CD4-positive, alpha-beta T cell treated with Interleukin-21 for 1 hour (primary cell): Measurements from ENCODE around the gene FAM181A.

Experiments used
- DNase-seq: peaks from one replicate; pipeline ENCODE4 v3.0.0-alpha.2; 2020

FAM181A gene

GRCh38 chr14:93905623-93906022 is 21.5 kb upstream of the FAM181A start:
- DNase-seq = no peak

GRCh38 chr14:93906341-93907329 is 20.5 kb upstream of the FAM181A start:
- peak; percentile 57 for DNase-seq

GRCh38 chr14:93909429-93910128 is 17.6 kb upstream of the FAM181A start:
- DNase-seq = no peak

- no peak for DNase-seq
Observed at GRCh38 chr14:93911975-93912615, 15.0 kb upstream of the FAM181A start.

- DNase-seq = no peak
Observed at GRCh38 chr14:93912782-93913181, 14.4 kb upstream of the FAM181A start.

GRCh38 chr14:93914278-93914677 is 12.9 kb upstream of the FAM181A start:
- DNase-seq = no peak

GRCh38 chr14:93915070-93915705 is 12.0 kb upstream of the FAM181A start:
- no peak for DNase-seq

GRCh38 chr14:93915800-93916199 is 11.3 kb upstream of the FAM181A start:
- DNase-seq = no peak

- DNase-seq = no peak
Observed at GRCh38 chr14:93916498-93916897, 10.6 kb upstream of the FAM181A start.

GRCh38 chr14:93917141-93917540 is 10.0 kb upstream of the FAM181A start:
- no peak for DNase-seq

GRCh38 chr14:93921001-93921806 is 5.9 kb upstream of the FAM181A start:
- no peak for DNase-seq

GRCh38 chr14:93923626-93924025 is 3.5 kb upstream of the FAM181A start:
- DNase-seq = no peak

- no peak for DNase-seq
Observed at GRCh38 chr14:93924592-93925355, 2.4 kb upstream of the FAM181A start.

- no peak for DNase-seq
Observed at GRCh38 chr14:93925374-93925895, 1.7 kb upstream of the FAM181A start.

- DNase-seq = no peak
Observed at GRCh38 chr14:93926245-93926872, 785 bp upstream of the FAM181A start.

GRCh38 chr14:93927800-93928145 is 629 bp downstream of the FAM181A start:
- no peak for DNase-seq

GRCh38 chr14:93928184-93929047 is 1.3 kb downstream of the FAM181A start:
- no peak for DNase-seq

- no peak for DNase-seq
Observed at GRCh38 chr14:93929048-93929535, 1.9 kb downstream of the FAM181A start.

- no peak for DNase-seq
Observed at GRCh38 chr14:93929657-93930056, 2.5 kb downstream of the FAM181A start.
